IPS DF 6.9 (cell line): Measurements from ENCODE around the gene ZNF581.

Experiments
- DNase-seq: peaks from one replicate; pipeline ENCODE4 v3.0.0-alpha.2; 2013; ENCODE audit warnings: low read depth, low spot score
- H3K27ac ChIP-seq: one replicate; pipeline ENCODE4 v1.5.1; 2013; ENCODE audit warnings: low read length, control low read depth
- H3K27me3 ChIP-seq: 2 replicates; pipeline ENCODE4 v1.6.1; 2013; ENCODE audit warnings: mild to moderate bottlenecking, low read length; ENCODE audit not compliant: control insufficient read depth, insufficient read depth
- H3K36me3 ChIP-seq: 2 replicates; pipeline ENCODE4 v1.6.1; 2013; ENCODE audit warnings: low read length; ENCODE audit not compliant: control insufficient read depth, insufficient read depth
- H3K4me1 ChIP-seq: 2 replicates; pipeline ENCODE4 v1.6.1; 2013; ENCODE audit warnings: low read length; ENCODE audit not compliant: control insufficient read depth, insufficient read depth
- H3K4me3 ChIP-seq: 2 replicates; pipeline ENCODE4 v1.5.1; 2013; ENCODE audit warnings: mild to moderate bottlenecking, low read length
- H3K9me3 ChIP-seq: 2 replicates; pipeline ENCODE4 v1.6.1; 2013; ENCODE audit warnings: low read length, inconsistent platforms; ENCODE audit not compliant: control insufficient read depth, insufficient read depth
- WGBS: extraction: QIAGEN DNeasy Blood & Tissue Kit; methylation state at CpG from one replicate; pipeline ENCODE4 v1.1.7; 2013; ENCODE audit warnings: mixed read lengths, missing lambda C conversion rate; ENCODE audit not compliant: insufficient read length, insufficient coverage; 5-methylcytosine and 5-hydroxymethylcytosine counted together

Gene ZNF581

GRCh38 chr19:55656552-55656951 lies 13.1 kb downstream of the ZNF581 start:
- no peaks in the 10 kb centered on the region for H3K27me3 ChIP-seq
- H3K27ac ChIP-seq = no peak overlapping the region
- no CpG with 5 or more reads among the region's 7 CpGs for WGBS
- DNase-seq = no peak
- H3K9me3 ChIP-seq = no peaks in the 10 kb centered on the region
- peak overlapping the region; percentile 6; the same call in 1 of the 2 replicates for H3K4me3 ChIP-seq
- H3K36me3 ChIP-seq = peaks cover 18% of the 10 kb centered on the region
- H3K4me1 ChIP-seq = peaks cover 1% of the 10 kb centered on the region; the same call in 1 of the 2 replicates

- Histone ChIP-seq H3K9me3 (no peaks in the 10 kb centered on the region), H3K27ac (no peak overlapping the region), H3K27me3 (no peaks in the 10 kb centered on the region), H3K4me3 (no peak overlapping the region), H3K4me1 (peaks cover 1% of the 10 kb centered on the region; the same call in 1 of the 2 replicates), H3K36me3 (peaks cover 24% of the 10 kb centered on the region)
- no CpG with 5 or more reads among the region's 18 CpGs for WGBS
- no peak for DNase-seq
Observed at GRCh38 chr19:55656988-55657747, 13.7 kb downstream of the ZNF581 start.

DNA sequence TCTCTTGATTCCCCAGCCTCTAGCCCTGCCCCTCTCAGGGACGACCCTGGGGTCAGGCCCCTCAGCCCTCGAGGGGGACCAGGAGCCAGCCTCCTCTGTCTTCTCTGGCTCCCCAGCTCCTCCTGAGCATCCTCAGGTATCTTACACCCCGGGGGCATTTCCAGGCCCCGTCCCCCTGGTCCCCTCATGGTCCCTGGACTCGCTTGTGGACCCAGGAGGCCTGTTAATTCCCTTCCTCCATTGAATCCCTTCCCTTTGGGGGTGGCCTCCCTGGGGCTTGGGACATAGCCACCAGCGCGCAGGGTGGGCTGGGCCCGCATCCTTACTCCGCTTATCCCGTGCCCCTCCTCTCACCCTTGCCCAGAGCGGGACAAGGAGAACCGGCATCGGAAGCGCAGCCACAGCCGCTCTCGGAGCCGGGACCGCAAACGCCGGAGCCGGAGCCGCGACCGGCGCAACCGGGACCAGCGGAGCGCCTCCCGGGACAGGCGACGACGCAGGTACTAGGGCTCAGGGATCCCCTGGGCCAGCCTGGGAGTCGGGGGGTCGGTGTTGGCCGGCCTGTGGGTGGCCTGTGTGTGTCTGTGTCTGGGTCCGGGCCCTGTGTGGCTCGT lies 15.5 kb downstream of the ZNF581 start:
- H3K27ac ChIP-seq = no peak overlapping the region
- no peaks in the 10 kb centered on the region for H3K27me3 ChIP-seq
- H3K9me3 ChIP-seq = no peaks in the 10 kb centered on the region
- H3K4me1 ChIP-seq = peaks cover 1% of the 10 kb centered on the region; the same call in 1 of the 2 replicates
- no CpG with 5 or more reads among the region's 37 CpGs for WGBS
- H3K36me3 ChIP-seq = peaks cover 40% of the 10 kb centered on the region
- no peak overlapping the region for H3K4me3 ChIP-seq
- no peak for DNase-seq

- Histone ChIP-seq H3K27me3 (no peaks in the 10 kb centered on the region), H3K4me3 (no peak overlapping the region), H3K36me3 (peaks cover 47% of the 10 kb centered on the region), H3K4me1 (peaks cover 1% of the 10 kb centered on the region; the same call in 1 of the 2 replicates), H3K9me3 (no peaks in the 10 kb centered on the region), H3K27ac (no peak overlapping the region)
- DNase-seq = no peak
- no CpG with 5 or more reads among the region's 9 CpGs for WGBS
Observed at GRCh38 chr19:55659822-55660221, 16.4 kb downstream of the ZNF581 start.

GRCh38 chr19:55660404-55660803 lies 17.0 kb downstream of the ZNF581 start:
- H3K4me3 ChIP-seq = no peak overlapping the region
- H3K27me3 ChIP-seq = no peaks in the 10 kb centered on the region
- H3K9me3 ChIP-seq = no peaks in the 10 kb centered on the region
- H3K27ac ChIP-seq = no peak overlapping the region
- no CpG with 5 or more reads among the region's 12 CpGs for WGBS
- peaks cover 1% of the 10 kb centered on the region; the same call in 1 of the 2 replicates for H3K4me1 ChIP-seq
- DNase-seq = no peak
- peaks cover 50% of the 10 kb centered on the region for H3K36me3 ChIP-seq

DNA sequence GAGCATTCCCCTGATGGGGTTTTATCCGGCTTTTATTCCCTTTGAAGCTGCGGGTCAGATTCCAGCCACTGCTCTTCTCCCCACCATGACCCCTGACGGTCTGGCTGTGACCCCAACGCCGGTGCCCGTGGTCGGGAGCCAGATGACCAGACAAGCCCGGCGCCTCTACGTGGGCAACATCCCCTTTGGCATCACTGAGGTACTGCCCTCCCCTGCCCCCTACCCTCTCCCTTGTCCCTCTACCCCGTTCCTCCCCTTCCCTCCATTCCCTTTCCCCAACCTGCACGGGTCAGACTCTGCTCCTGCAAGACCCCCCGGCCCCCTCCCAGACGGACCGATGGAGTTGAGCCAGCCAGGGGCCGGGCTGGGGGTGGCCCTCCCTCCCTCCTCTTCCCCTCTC lies 17.5 kb downstream of the ZNF581 start:
- no peak overlapping the region for H3K4me3 ChIP-seq
- peaks cover 1% of the 10 kb centered on the region; the same call in 1 of the 2 replicates for H3K4me1 ChIP-seq
- H3K36me3 ChIP-seq = peaks cover 53% of the 10 kb centered on the region
- H3K9me3 ChIP-seq = no peaks in the 10 kb centered on the region
- no peaks in the 10 kb centered on the region for H3K27me3 ChIP-seq
- no peak for DNase-seq
- no peak overlapping the region for H3K27ac ChIP-seq
- no CpG with 5 or more reads among the region's 16 CpGs for WGBS

- WGBS = no CpG with 5 or more reads among the region's 7 CpGs
- peaks cover 1% of the 10 kb centered on the region; the same call in 1 of the 2 replicates for H3K4me1 ChIP-seq
- no peaks in the 10 kb centered on the region for H3K9me3 ChIP-seq
- H3K36me3 ChIP-seq = peaks cover 61% of the 10 kb centered on the region
- DNase-seq = no peak
- no peak overlapping the region for H3K27ac ChIP-seq
- no peaks in the 10 kb centered on the region for H3K27me3 ChIP-seq
- H3K4me3 ChIP-seq = no peak overlapping the region
Observed at GRCh38 chr19:55661826-55662225, 18.4 kb downstream of the ZNF581 start.

GRCh38 chr19:55663846-55664536 lies 20.5 kb downstream of the ZNF581 start:
- no peaks in the 10 kb centered on the region for H3K9me3 ChIP-seq
- no peaks in the 10 kb centered on the region for H3K27me3 ChIP-seq
- no peaks in the 10 kb centered on the region for H3K4me1 ChIP-seq
- no peak overlapping the region for H3K4me3 ChIP-seq
- DNase-seq = no peak
- H3K36me3 ChIP-seq = peaks cover 78% of the 10 kb centered on the region
- no peak overlapping the region for H3K27ac ChIP-seq
- no CpG with 5 or more reads among the region's 20 CpGs for WGBS

- peaks cover 75% of the 10 kb centered on the region for H3K36me3 ChIP-seq
- WGBS = no CpG with 5 or more reads among the region's 12 CpGs
- H3K9me3 ChIP-seq = no peaks in the 10 kb centered on the region
- H3K4me1 ChIP-seq = no peaks in the 10 kb centered on the region
- no peak overlapping the region for H3K4me3 ChIP-seq
- no peak for DNase-seq
- no peak overlapping the region for H3K27ac ChIP-seq
- no peaks in the 10 kb centered on the region for H3K27me3 ChIP-seq
Observed at GRCh38 chr19:55666343-55667005, 23.0 kb downstream of the ZNF581 start.

DNA sequence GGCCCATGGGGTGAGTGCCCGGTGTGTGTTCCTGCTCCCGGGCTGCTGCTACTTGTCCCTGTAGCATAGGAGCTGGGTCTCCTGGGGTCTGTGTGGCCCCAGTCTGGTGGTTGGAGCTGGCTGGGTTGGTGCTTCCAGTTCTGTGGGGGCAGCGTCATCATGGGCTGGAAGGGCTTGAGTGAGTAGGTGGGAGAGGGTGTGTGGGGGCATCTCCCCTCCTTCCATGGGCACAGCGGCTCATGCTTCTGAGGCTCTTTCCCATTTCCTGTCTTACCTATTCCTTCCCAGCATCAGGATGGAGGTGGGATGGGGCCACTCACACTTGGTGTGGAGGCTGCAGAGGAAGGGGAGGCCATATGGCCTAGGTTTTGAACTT lies 23.5 kb downstream of the ZNF581 start:
- Histone ChIP-seq H3K4me1 (no peaks in the 10 kb centered on the region), H3K27me3 (no peaks in the 10 kb centered on the region), H3K4me3 (no peak overlapping the region), H3K9me3 (no peaks in the 10 kb centered on the region), H3K36me3 (peaks cover 70% of the 10 kb centered on the region), H3K27ac (no peak overlapping the region)
- no peak for DNase-seq
- no CpG with 5 or more reads among the region's 4 CpGs for WGBS
